Ascending aorta (tissue), 2 donors: ENCODE data around the gene RNASEL. TPM values are rescaled to one million over a fixed set of nuclear protein-coding genes. Genes with fewer than 3 reads are reported as not detected.

Experiments used
- DNase-seq, 2 donors: peaks; one replicate each; pipeline ENCODE4 v3.0.0-alpha.2; 2019; ENCODE audit warnings: low spot score in 2 of 2
- H3K27ac ChIP-seq, 2 donors: fragments of 200-600 bp; sonication (generic); one replicate each; pipeline ENCODE4 v1.5.1; 2016 to 2017; ENCODE audit warnings: mild to moderate bottlenecking in 1 of 2
- H3K27me3 ChIP-seq: fragments of 200-600 bp; sonication (generic); one replicate; pipeline ENCODE4 v1.5.1; 2017
- H3K36me3 ChIP-seq, 2 donors: fragments of 200-600 bp; sonication (generic); one replicate each; pipeline ENCODE4 v1.5.1; 2016
- H3K4me1 ChIP-seq, 2 donors: fragments of 200-600 bp; sonication (generic); one replicate each; pipeline ENCODE4 v1.5.1; 2016 to 2017; ENCODE audit warnings: mild to moderate bottlenecking in 1 of 2
- H3K4me3 ChIP-seq, 2 donors: fragments of 200-600 bp; sonication (generic); one replicate each; pipeline ENCODE4 v1.5.1; 2016 to 2017; ENCODE audit warnings: mild to moderate bottlenecking in 1 of 2
- H3K9me3 ChIP-seq, 2 donors: fragments of 200-600 bp; sonication (generic); one replicate each; pipeline ENCODE4 v1.5.1; 2016
- intact Hi-C: fragments of 100-400 bp; cut with DNase I; formaldehyde crosslinking; loops from one replicate; pipeline ENCODE4 v1.15.1; 2023
- total RNA-seq: library from RNA; depleted of rRNA; stranded (reverse); fragments of >200 nt; gene quantifications from one replicate; pipeline ENCODE4 v1.1.0, GENCODE V29; 2016
- TF ChIP-seq, protein P1 (sequence below), 3 experiments: fragments of 200-600 bp in 2 of 3; fragments of 450-650 bp in 1 of 3; sonication (generic) in 2 of 3; IDR thresholded peaks; one replicate each; pipeline ENCODE4 v1.5.1; 2016 to 2019; ENCODE audit warnings: antibody characterized with exemption in 3 of 3, mild to moderate bottlenecking in 1 of 3, moderate library complexity in 1 of 3

RNASEL gene
- total RNA-seq, 1 donor from 2014 or later = 0.43 TPM

DNA sequence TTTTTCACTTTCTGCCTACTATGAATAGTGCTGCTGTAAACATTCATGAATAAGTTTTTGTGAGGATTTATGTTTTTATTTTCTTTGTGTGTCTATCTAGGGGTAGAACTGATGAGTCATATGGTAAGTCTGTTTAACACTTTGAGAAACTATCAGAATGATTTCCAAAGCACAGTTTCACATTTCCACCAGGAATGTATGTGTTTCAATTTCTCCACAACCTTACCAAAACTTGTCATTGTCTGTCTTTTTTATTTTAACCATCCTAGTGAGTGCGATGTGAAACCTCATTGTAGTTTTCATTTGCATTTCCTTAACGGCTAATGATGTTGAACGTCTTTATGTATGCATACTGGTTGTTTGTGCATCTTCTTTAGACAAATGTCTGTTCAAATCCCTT is 23.5 kb downstream of the RNASEL start:
- no peaks in the 10 kb centered on the region for H3K4me1 ChIP-seq
- H3K36me3 ChIP-seq = no peaks in the 10 kb centered on the region
- intact Hi-C loops = no loop called here
- H3K27ac ChIP-seq = no peak overlapping the region
- no peaks in the 10 kb centered on the region for H3K27me3 ChIP-seq
- no peak for DNase-seq
- H3K4me3 ChIP-seq = no peak overlapping the region
- no peaks in the 10 kb centered on the region for H3K9me3 ChIP-seq
- TF ChIP-seq, protein P1, sequence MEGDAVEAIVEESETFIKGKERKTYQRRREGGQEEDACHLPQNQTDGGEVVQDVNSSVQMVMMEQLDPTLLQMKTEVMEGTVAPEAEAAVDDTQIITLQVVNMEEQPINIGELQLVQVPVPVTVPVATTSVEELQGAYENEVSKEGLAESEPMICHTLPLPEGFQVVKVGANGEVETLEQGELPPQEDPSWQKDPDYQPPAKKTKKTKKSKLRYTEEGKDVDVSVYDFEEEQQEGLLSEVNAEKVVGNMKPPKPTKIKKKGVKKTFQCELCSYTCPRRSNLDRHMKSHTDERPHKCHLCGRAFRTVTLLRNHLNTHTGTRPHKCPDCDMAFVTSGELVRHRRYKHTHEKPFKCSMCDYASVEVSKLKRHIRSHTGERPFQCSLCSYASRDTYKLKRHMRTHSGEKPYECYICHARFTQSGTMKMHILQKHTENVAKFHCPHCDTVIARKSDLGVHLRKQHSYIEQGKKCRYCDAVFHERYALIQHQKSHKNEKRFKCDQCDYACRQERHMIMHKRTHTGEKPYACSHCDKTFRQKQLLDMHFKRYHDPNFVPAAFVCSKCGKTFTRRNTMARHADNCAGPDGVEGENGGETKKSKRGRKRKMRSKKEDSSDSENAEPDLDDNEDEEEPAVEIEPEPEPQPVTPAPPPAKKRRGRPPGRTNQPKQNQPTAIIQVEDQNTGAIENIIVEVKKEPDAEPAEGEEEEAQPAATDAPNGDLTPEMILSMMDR (IDR thresholded peaks at IDR 0.05) = no peak

DNA sequence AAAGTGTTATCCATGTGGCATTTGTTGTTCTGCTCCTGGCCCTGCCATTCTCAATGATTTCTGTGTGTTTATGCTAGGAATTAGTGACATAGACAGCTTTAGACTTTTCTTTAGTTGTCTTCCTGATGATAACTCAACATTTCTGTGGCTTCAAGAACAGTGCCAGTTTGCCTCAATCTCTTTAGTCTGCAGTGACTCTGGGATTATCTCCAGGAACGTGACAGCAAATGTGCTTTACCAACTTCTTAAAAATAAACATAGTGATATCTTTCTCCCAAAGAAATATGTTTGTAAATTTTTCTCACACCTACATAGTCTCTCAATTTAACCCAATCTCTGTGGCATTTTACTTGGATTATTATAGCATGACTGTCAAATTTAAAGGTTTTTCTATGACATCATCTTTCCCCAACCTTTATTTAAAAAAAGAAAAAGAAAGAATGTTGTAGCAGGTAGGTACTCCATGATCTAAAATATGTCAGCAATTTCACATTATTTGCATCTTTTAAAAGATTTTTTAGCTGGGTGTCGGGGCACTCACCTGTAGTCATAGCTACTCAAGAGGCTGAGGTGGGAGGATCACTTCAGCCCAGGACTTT is 24.6 kb downstream of the RNASEL start:
- no peak overlapping the region for H3K27ac ChIP-seq
- no peaks in the 10 kb centered on the region for H3K27me3 ChIP-seq
- H3K4me3 ChIP-seq = no peak overlapping the region
- intact Hi-C loops = no loop called here
- H3K4me1 ChIP-seq = no peaks in the 10 kb centered on the region
- DNase-seq = no peak
- TF ChIP-seq, protein P1 (IDR thresholded peaks at IDR 0.05) = no peak
- H3K36me3 ChIP-seq = no peaks in the 10 kb centered on the region
- H3K9me3 ChIP-seq = no peaks in the 10 kb centered on the region

DNA sequence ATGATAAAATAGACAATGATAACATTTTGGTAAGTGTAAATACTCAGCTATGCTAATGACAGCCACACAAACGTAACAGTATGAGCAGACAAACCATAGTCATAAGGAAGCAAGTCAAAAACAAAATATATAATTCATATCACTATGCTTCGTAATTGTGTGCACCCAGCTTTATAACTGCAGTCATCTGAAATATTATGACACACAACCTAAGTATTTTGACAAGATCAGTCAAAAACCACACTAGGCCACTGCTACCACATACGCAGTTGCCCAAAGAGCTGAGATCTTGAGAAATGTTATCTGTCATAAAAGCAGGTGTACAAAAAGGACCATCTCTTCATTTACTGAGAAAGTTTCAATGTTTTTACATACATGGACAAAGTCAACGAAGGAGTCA is 26.0 kb downstream of the RNASEL start:
- intact Hi-C loops = no loop called here
- Histone ChIP-seq H3K36me3 (no peaks in the 10 kb centered on the region), H3K4me3 (no peak overlapping the region), H3K27me3 (no peaks in the 10 kb centered on the region), H3K9me3 (no peaks in the 10 kb centered on the region), H3K27ac (no peak overlapping the region), H3K4me1 (no peaks in the 10 kb centered on the region)
- no peak for DNase-seq
- TF ChIP-seq, protein P1 (IDR thresholded peaks at IDR 0.05) = no peak

DNA sequence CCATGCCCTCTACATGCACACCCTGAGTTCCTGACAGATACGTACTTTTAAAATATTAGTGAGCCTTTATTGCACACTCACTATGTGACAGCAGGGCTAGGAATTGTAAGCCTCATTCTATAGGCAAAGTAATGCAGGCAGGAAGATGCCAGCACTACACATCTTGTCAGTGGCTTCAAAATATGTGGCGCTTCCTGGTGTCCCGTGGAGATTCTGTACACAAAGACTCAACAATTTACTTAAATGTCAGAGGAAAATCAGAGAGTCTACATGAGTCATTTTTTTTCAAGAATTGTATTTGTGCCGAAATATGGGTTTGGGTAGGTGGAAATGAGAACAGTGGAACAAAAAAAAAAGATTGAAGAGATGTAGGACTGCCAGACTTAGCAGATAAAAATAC is 27.6 kb downstream of the RNASEL start:
- Histone ChIP-seq H3K36me3 (no peaks in the 10 kb centered on the region), H3K27ac (no peak overlapping the region), H3K4me1 (no peaks in the 10 kb centered on the region), H3K4me3 (no peak overlapping the region), H3K9me3 (no peaks in the 10 kb centered on the region), H3K27me3 (no peaks in the 10 kb centered on the region)
- no peak for DNase-seq
- intact Hi-C loops = no loop called here
- TF ChIP-seq, protein P1 (IDR thresholded peaks at IDR 0.05) = no peak

DNA sequence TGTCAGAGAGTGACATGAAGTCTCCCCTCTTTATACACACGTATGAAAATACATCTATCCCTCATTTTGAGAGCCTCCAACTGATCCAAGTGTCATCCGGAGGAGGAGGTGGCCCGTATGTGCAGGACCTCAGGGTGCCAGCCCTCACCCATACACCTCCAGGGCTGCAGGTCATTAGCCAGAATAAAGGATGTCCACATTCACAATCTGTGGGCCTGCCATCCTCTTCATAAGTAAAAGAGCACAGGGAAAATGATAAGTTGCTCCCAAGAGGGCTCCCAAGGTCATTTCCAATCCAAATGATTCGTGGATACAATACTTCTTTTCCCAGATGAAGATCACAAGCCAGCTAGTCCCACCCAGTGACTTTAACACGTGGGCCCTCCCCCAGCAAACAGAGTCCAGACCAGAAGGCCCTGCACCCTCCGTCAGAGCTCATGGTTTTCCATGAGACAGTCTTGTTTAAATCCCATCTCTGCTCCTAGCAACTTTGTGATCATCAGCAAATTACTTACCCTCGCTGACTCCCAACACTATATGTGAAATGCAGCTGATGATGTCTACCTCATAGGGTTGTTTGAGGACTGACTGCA is 28.6 kb downstream of the RNASEL start:
- no peak overlapping the region for H3K4me3 ChIP-seq
- no peaks in the 10 kb centered on the region for H3K4me1 ChIP-seq
- no peak for DNase-seq
- no peaks in the 10 kb centered on the region for H3K27me3 ChIP-seq
- no peaks in the 10 kb centered on the region for H3K9me3 ChIP-seq
- no peak overlapping the region for H3K27ac ChIP-seq
- TF ChIP-seq, protein P1 (IDR thresholded peaks at IDR 0.05) = no peak
- H3K36me3 ChIP-seq = no peaks in the 10 kb centered on the region
- intact Hi-C loops = no loop called here
